ENCODE data around the gene PLA2G1B.

The PLA2G1B gene

DNA sequence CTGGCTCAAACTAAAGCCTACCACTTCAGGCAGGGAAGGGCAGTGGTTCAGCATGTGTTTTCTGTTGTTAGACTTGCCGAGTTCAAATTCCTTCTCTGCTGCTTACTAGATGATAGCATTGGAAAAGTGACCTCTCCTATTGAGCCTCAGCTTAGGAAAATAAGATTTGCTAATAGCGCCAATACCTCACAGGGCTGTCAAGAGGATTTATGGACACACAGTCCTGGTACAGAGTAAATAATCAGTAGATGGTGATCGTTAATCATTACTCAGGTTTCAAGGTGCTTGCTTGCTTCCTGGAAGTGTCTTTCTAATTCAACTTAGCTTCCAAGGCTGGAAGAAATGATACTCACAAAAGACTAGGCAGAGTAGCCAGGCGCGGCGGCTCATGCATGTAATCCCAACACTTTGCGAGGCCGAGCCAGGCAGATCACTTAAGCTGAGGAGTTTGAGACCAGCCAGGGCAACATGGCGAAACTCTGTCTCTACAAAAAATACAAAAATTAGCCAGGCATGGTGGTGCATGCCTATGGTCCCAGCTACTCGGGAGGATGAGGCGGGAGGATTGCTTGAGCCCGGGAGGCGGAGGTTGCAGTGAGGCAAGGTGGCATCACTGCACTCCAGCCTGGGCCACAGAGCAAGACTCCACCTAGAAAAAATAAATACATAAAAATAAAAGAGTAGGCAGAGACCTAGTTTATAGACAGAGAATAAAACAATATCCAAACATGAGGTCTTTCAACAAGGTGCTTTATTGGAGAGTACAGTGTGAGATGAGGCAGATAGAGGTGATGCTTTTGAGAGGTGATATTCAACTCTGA, 6.0 kb downstream of the PLA2G1B start:
- H2AFZ ChIP-seq (ENCODE audit: low read depth, low read length, severe bottlenecking) = no peak overlapping the region
- no peaks in the 10 kb centered on the region for H3K27me3 ChIP-seq (ENCODE audit: low read length)
- no peaks in the 10 kb centered on the region for H3F3A ChIP-seq (ENCODE audit: insufficient read depth)
- H3K9me2 ChIP-seq (replicated peaks; ENCODE audit: insufficient read depth, low read length) = no peaks in the 10 kb centered on the region
- H3K4me2 ChIP-seq (ENCODE audit: low read depth, low read length, poor library complexity, severe bottlenecking) = no peak overlapping the region
- TF ChIP-seq, protein P1, sequence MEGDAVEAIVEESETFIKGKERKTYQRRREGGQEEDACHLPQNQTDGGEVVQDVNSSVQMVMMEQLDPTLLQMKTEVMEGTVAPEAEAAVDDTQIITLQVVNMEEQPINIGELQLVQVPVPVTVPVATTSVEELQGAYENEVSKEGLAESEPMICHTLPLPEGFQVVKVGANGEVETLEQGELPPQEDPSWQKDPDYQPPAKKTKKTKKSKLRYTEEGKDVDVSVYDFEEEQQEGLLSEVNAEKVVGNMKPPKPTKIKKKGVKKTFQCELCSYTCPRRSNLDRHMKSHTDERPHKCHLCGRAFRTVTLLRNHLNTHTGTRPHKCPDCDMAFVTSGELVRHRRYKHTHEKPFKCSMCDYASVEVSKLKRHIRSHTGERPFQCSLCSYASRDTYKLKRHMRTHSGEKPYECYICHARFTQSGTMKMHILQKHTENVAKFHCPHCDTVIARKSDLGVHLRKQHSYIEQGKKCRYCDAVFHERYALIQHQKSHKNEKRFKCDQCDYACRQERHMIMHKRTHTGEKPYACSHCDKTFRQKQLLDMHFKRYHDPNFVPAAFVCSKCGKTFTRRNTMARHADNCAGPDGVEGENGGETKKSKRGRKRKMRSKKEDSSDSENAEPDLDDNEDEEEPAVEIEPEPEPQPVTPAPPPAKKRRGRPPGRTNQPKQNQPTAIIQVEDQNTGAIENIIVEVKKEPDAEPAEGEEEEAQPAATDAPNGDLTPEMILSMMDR (IDR thresholded peaks at IDR 0.05; ENCODE audit: insufficient read depth, low read length, poor library complexity, severe bottlenecking) = no peak
- no peak for TF ChIP-seq EZH2phosphoT487 (conservative IDR thresholded peaks at IDR 0.05; ENCODE audit: low read length)
- no peak overlapping the region for H3K4me3 ChIP-seq (ENCODE audit: insufficient read depth, low read length, poor library complexity, severe bottlenecking)
- H3K9me3 ChIP-seq (ENCODE audit: insufficient read depth, low read length) = no peaks in the 10 kb centered on the region
- no peaks in the 10 kb centered on the region for H3K79me2 ChIP-seq (ENCODE audit: insufficient read depth, low read length)
- no peaks in the 10 kb centered on the region for H3K36me3 ChIP-seq (ENCODE audit: low read length)
- H3K9ac ChIP-seq (ENCODE audit: low read length) = no peak overlapping the region
- H4K20me1 ChIP-seq (ENCODE audit: low read depth, low read length) = no peaks in the 10 kb centered on the region
- no peak overlapping the region for H3K27ac ChIP-seq (ENCODE audit: low read depth, low read length)

DNA sequence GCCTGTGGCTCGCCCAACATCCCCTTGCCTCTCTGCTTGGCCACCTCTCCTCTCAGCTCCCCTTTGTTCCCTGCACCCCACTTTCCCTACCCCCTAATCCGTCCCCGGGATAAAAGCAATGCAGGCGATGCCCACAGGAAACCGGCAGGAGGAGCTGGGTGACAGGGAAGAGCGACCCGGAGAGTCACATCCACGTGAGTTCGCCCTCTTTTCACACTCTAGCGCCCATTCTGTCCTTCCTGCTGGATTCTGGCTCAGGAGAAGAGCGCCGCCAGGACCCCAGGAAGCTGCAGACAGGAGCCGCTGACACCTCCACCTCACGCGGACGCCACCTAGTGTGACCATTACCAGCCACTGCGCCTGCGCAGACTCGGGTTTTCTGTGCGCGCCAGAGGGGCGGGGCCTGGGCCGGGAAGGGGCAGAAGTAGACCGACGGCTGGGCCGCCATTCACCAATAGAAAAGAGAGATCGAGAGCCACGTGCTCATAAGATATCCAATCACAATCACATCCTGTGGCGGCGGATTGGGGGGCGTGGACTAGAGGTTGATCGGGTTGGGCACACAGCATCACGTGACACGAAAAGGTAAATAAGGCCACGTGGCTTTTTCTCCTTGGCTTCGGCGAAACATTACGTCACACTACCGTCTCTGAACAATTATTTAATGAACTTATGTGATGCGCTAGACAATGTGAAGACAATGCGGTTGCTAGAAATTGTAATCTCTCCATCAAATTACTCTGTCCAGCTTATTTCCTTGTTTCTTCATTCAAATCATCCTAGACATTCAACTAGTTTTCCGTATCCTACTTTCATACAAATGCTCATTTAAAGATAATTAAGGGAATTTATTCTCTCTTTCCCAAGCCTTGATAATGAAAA, 10.1 kb downstream of the PLA2G1B start:
- Histone ChIP-seq H3K27ac (ENCODE audit: low read depth, low read length) (no peak overlapping the region), H3K9ac (ENCODE audit: low read length) (peak overlapping the region; percentile 70)

DNA sequence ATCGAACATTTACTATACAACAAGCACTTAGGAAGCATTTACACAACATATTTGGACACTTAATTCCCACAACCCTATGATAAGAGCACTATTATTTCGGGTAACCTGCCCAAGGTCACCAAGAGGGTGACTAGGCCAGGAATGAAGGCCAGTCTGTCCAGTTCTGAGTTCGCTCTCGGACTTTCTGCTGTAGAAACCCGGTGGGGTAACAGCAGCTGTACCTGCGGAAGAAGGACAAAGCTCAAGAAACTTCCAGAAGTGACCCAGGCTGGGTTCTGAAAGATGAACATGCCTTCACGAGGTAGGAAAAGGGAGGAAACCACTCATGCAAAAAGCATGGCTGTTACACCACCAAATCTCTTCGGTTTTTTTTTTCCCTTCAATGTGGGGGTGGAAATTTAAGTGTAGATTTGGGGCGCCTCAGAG, 10.8 kb downstream of the PLA2G1B start:
- peak overlapping the region; percentile 67 for H3K4me2 ChIP-seq (ENCODE audit: low read depth, low read length, poor library complexity, severe bottlenecking)
- peak overlapping the region; percentile 60 for H2AFZ ChIP-seq (ENCODE audit: low read depth, low read length, severe bottlenecking)
- no peaks in the 10 kb centered on the region for H3K36me3 ChIP-seq (ENCODE audit: low read length)
- H3F3A ChIP-seq (ENCODE audit: insufficient read depth) = no peaks in the 10 kb centered on the region
- H3K9me3 ChIP-seq (ENCODE audit: insufficient read depth, low read length) = no peaks in the 10 kb centered on the region
- no peak overlapping the region for H3K27ac ChIP-seq (ENCODE audit: low read depth, low read length)
- H3K27me3 ChIP-seq (ENCODE audit: low read length) = no peaks in the 10 kb centered on the region
- H4K20me1 ChIP-seq (ENCODE audit: low read depth, low read length) = no peaks in the 10 kb centered on the region
- H3K9ac ChIP-seq (ENCODE audit: low read length) = peak overlapping the region; percentile 70
- no peaks in the 10 kb centered on the region for H3K79me2 ChIP-seq (ENCODE audit: insufficient read depth, low read length)
- peak overlapping the region; percentile 73 for H3K4me3 ChIP-seq (ENCODE audit: insufficient read depth, low read length, poor library complexity, severe bottlenecking)
- no peak for TF ChIP-seq EZH2phosphoT487 (conservative IDR thresholded peaks at IDR 0.05; ENCODE audit: low read length)
- TF ChIP-seq, protein P1 (IDR thresholded peaks at IDR 0.05; ENCODE audit: insufficient read depth, low read length, poor library complexity, severe bottlenecking) = no peak
- H3K9me2 ChIP-seq (replicated peaks; ENCODE audit: insufficient read depth, low read length) = no peaks in the 10 kb centered on the region

More for the DNA sequence above, 10.1 kb downstream of the PLA2G1B start:
- Histone ChIP-seq H3K79me2 (ENCODE audit: insufficient read depth, low read length) (no peaks in the 10 kb centered on the region), H3K27me3 (ENCODE audit: low read length) (no peaks in the 10 kb centered on the region), H2AFZ (ENCODE audit: low read depth, low read length, severe bottlenecking) (peak overlapping the region; percentile 60), H3K4me2 (ENCODE audit: low read depth, low read length, poor library complexity, severe bottlenecking) (peak overlapping the region; percentile 78), H3K36me3 (ENCODE audit: low read length) (no peaks in the 10 kb centered on the region), H4K20me1 (ENCODE audit: low read depth, low read length) (no peaks in the 10 kb centered on the region), H3F3A (ENCODE audit: insufficient read depth) (no peaks in the 10 kb centered on the region), H3K9me3 (ENCODE audit: insufficient read depth, low read length) (no peaks in the 10 kb centered on the region), H3K4me3 (ENCODE audit: insufficient read depth, low read length, poor library complexity, severe bottlenecking) (peak overlapping the region; percentile 73), H3K9me2 (replicated peaks; ENCODE audit: insufficient read depth, low read length) (no peaks in the 10 kb centered on the region)
- no peak for TF ChIP-seq EZH2phosphoT487 (conservative IDR thresholded peaks at IDR 0.05; ENCODE audit: low read length)
- TF ChIP-seq, protein P1 (IDR thresholded peaks at IDR 0.05; ENCODE audit: insufficient read depth, low read length, poor library complexity, severe bottlenecking) = no peak

All from SU-DHL-6 (cell line).